HEK293T (cell line): ENCODE results near the gene FCGBP.

Experiments used
- BHLHE40 ChIP-seq: fragments of 450-650 bp; IDR thresholded peaks from 2 replicates; pipeline ENCODE4 v1.6.1; 2016; ENCODE audit warnings: mild to moderate bottlenecking, moderate library complexity, borderline replicate concordance
- CTBP1 ChIP-seq: fragments of 450-650 bp; IDR thresholded peaks from 2 replicates; pipeline ENCODE4 v1.6.1; 2016; ENCODE audit warnings: borderline replicate concordance
- ELF4 ChIP-seq: fragments of 450-650 bp; IDR thresholded peaks from 2 replicates; pipeline ENCODE4 v1.6.1; 2017; ENCODE audit warnings: antibody characterized with exemption
- FOXA1 ChIP-seq: fragments of 450-650 bp; IDR thresholded peaks from 2 replicates; pipeline ENCODE4 v1.6.1; 2016; ENCODE audit warnings: mild to moderate bottlenecking
- FOXK2 ChIP-seq: fragments of 450-650 bp; IDR thresholded peaks from 2 replicates; pipeline ENCODE4 v1.6.1; 2016; ENCODE audit warnings: mild to moderate bottlenecking
- FOXM1 ChIP-seq: fragments of 450-650 bp; IDR thresholded peaks from 2 replicates; pipeline ENCODE4 v1.6.1; 2017; ENCODE audit warnings: mild to moderate bottlenecking, borderline replicate concordance
- HDGF ChIP-seq: fragments of 450-650 bp; IDR thresholded peaks from 2 replicates; pipeline ENCODE4 v1.6.1; 2017; ENCODE audit warnings: antibody characterized with exemption, borderline replicate concordance
- LEF1 ChIP-seq: fragments of 450-650 bp; IDR thresholded peaks from 2 replicates; pipeline ENCODE4 v1.6.1; 2017; ENCODE audit warnings: mild to moderate bottlenecking, borderline replicate concordance
- PKNOX1 ChIP-seq: fragments of 450-650 bp; IDR thresholded peaks from 2 replicates; pipeline ENCODE4 v1.6.1; 2016
- SP1 ChIP-seq: fragments of 450-650 bp; IDR thresholded peaks from 2 replicates; pipeline ENCODE4 v1.6.1; 2017
- TARDBP ChIP-seq: fragments of 450-650 bp; IDR thresholded peaks from 2 replicates; pipeline ENCODE4 v1.6.1; 2016
- ZNF384 ChIP-seq: fragments of 450-650 bp; IDR thresholded peaks from 2 replicates; pipeline ENCODE4 v1.6.1; 2016

- TF ChIP-seq FOXK2 (no peak), SP1 (no peak), CTBP1 (no peak), FOXA1 (no peak), FOXM1 (no peak), LEF1 (no peak), ZNF384 (no peak), BHLHE40 (no peak), PKNOX1 (no peak), ELF4 (no peak), TARDBP (no peak), HDGF (no peak)
Observed at GRCh38 chr19:39936020-39936419, 1.6 kb upstream of the FCGBP start.
